Pancreas (tissue), 10 donors: ENCODE results near the gene STK33. TPM values are rescaled to one million over a fixed set of nuclear protein-coding genes. Genes with fewer than 3 reads are reported as not detected.

Experiments used
- ATAC-seq, 4 donors: fragments of 200-7000 bp; cut with Tn5 transposase; one replicate each; pipeline versions ENCODE4 v1.8.0 to v1.9.1; 2020; ENCODE audit warnings: mild to moderate bottlenecking in 4 of 4, moderate library complexity in 4 of 4
- DNase-seq, 6 donors: peaks; one replicate each; pipeline ENCODE4 v3.0.0-alpha.2; 2020
- FAIRE-seq: peaks from 2 replicates; lab custom pipeline; 2012; peaks lifted over from hg19 to GRCh38; lab: Jason Lieb, UNC
- H3K27ac ChIP-seq, 4 donors: fragments of 200-600 bp; sonication (generic); 1 replicate in 3 of 4; 2 replicates in 1 of 4; pipeline versions ENCODE4 v1.5.0 to v1.8.0; 2020
- H3K27me3 ChIP-seq, 4 donors: fragments of 200-600 bp; one replicate each; pipeline ENCODE4 v1.8.0; 2021
- H3K36me3 ChIP-seq, 3 donors: fragments of 200-600 bp; sonication (generic) in 1 of 3; one replicate each; pipeline versions ENCODE4 v1.5.0 to v1.8.0; 2020 to 2021
- H3K4me1 ChIP-seq, 3 donors: fragments of 200-600 bp; one replicate each; pipeline ENCODE4 v1.8.0; 2021
- H3K4me3 ChIP-seq, 4 donors: fragments of 200-600 bp; sonication (generic) in 2 of 4; one replicate each; pipeline versions ENCODE4 v1.5.0 to v1.8.0; 2020 to 2021
- H3K9me3 ChIP-seq, 4 donors: fragments of 200-600 bp; one replicate each; pipeline ENCODE4 v1.8.0; 2021
- WGBS, 2 donors: extraction: QIAGEN DNeasy Blood & Tissue Kit; methylation state at CpG; one replicate each; pipeline ENCODE4 v1.1.7; 2013; 5-methylcytosine and 5-hydroxymethylcytosine counted together
- intact Hi-C, 3 donors: fragments of 100-400 bp; cut with DNase I; formaldehyde crosslinking; loops; one replicate each; pipeline versions ENCODE4 v1.11.1 to v1.14.2; 2022
- polyA plus RNA-seq, 2 donors: library from polyadenylated mRNA; stranded (reverse); fragments of 200-250 nt; gene quantifications; one replicate each; pipeline ENCODE4 v1.2.3, GENCODE V29; 2013
- total RNA-seq, 6 donors: library from RNA; stranded (reverse); fragmentation: NEBNext Ultra II Directional in 4 of 6; extraction: Animal tissue kit (Norgen Biotek cat#: 25700) in 4 of 6; gene quantifications; one replicate each; pipeline versions ENCODE4 v1.2.1 to v1.2.4, GENCODE V29; 2021 to 2023
- TF ChIP-seq, protein P1 (sequence below), 4 donors: fragments of 200-600 bp; sonication (generic) in 3 of 4; IDR thresholded peaks; one replicate each; pipeline versions ENCODE4 v1.5.0 to v1.8.0; 2021; ENCODE audit warnings: antibody characterized with exemption in 4 of 4
- donor health status: healthy with polysubstance abuse.
- donor health status: DM: no; HTN: no; CAD: no; lungs with moderate emphysema.
- donor health status: DM: no; HTN: no; CAD: no.
- donor health status: control.
- donor health status: control.
- donor health status: Bipolar disorder and iron deficiency.
- donor health status: DM: yes; HTN: yes; CAD: no.
- donor health status: DM: no; HTN: no; CAD: no.
- donor health status: DM: no; HTN: no; CAD: no.
- donor health status: DM: yes; HTN: yes; CAD: no.

The STK33 gene
- total and polyA plus RNA-seq, 8 donors: 6.0 to 23.9 (median 7.2) TPM

DNA sequence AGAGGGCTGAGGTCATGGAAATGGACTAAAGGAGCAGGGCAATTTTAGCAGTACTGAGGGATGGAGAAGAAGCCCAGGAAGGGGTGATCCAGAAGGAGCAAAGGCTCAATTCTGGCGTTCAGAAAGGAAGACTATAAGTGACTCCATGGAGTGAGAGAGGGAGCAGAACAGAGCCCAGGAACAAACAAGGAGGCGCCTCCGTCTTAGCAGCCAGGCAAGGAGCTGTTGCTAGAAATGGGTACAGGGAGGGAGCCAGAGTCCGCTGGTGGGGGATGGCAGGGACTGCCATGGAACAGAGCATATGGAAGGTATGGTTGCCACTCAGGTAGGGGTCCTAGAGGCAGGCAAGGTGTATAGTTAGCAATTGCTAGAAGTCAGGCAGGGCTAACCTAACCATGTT is 20.5 kb upstream of the STK33 start:
- TF ChIP-seq, protein P1, sequence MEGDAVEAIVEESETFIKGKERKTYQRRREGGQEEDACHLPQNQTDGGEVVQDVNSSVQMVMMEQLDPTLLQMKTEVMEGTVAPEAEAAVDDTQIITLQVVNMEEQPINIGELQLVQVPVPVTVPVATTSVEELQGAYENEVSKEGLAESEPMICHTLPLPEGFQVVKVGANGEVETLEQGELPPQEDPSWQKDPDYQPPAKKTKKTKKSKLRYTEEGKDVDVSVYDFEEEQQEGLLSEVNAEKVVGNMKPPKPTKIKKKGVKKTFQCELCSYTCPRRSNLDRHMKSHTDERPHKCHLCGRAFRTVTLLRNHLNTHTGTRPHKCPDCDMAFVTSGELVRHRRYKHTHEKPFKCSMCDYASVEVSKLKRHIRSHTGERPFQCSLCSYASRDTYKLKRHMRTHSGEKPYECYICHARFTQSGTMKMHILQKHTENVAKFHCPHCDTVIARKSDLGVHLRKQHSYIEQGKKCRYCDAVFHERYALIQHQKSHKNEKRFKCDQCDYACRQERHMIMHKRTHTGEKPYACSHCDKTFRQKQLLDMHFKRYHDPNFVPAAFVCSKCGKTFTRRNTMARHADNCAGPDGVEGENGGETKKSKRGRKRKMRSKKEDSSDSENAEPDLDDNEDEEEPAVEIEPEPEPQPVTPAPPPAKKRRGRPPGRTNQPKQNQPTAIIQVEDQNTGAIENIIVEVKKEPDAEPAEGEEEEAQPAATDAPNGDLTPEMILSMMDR (IDR thresholded peaks at IDR 0.05): no peak
- no peak overlapping the region for H3K27ac ChIP-seq
- no peak for DNase-seq
- H3K36me3 ChIP-seq: peaks cover 0 to 11% (median 0%) of the 10 kb centered on the region in 3 donors
- no peak overlapping the region for H3K4me3 ChIP-seq
- no peaks in the 10 kb centered on the region for H3K9me3 ChIP-seq
- no peaks in the 10 kb centered on the region for H3K27me3 ChIP-seq
- no peak for FAIRE-seq
- H3K4me1 ChIP-seq: no peaks in the 10 kb centered on the region
- intact Hi-C loops: no loop called here
- 91 to 94% methylated on average over 4 of the region's 4 CpGs for WGBS, 2 donors
- ATAC-seq: no peak

- DNase-seq (no peak), ATAC-seq (no peak), FAIRE-seq (no peak)
- no peaks in the 10 kb centered on the region for H3K27me3 ChIP-seq
- peaks cover 0 to 11% (median 0%) of the 10 kb centered on the region in 3 donors for H3K36me3 ChIP-seq
- intact Hi-C loops: no loop called here
- WGBS, 2 donors: 96 to 97% methylated on average over 1 of the region's 1 CpG
- H3K4me1 ChIP-seq: no peaks in the 10 kb centered on the region
- no peak overlapping the region for H3K4me3 ChIP-seq
- TF ChIP-seq, protein P1 (IDR thresholded peaks at IDR 0.05): no peak
- no peak overlapping the region for H3K27ac ChIP-seq
- H3K9me3 ChIP-seq: no peaks in the 10 kb centered on the region
These were observed 19.0 kb upstream of the STK33 start for GRCh38 chr11:8613036-8613435.

DNA sequence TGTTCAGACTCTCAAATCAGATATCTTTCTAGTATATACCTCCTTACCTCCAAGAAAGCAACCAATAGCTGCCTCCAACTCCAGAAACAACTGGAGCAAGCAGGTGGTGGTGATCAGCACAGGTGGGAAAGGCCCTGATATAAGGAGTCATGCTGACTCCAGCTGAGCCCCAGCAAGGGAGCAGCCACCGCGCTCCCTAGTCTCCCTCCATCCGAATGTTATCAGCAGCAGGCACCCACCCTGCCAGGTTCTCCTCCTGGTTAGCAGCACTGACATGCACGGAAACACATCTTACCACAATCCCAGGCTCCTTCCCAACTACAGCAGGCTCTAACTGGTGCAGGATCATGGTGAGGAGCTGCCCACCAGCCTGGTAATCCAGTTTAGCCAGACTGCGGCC is 18.5 kb upstream of the STK33 start:
- FAIRE-seq (no peak), DNase-seq (no peak), ATAC-seq (no peak)
- Histone ChIP-seq H3K36me3 (peaks cover 0 to 6% (median 0%) of the 10 kb centered on the region in 3 donors), H3K4me3 (no peak overlapping the region), H3K27me3 (no peaks in the 10 kb centered on the region), H3K27ac (no peak overlapping the region), H3K4me1 (no peaks in the 10 kb centered on the region), H3K9me3 (no peaks in the 10 kb centered on the region)
- 88 to 89% methylated on average over 5 of the region's 5 CpGs for WGBS, 2 donors
- intact Hi-C loops: no loop called here
- TF ChIP-seq, protein P1 (IDR thresholded peaks at IDR 0.05): no peak

GRCh38 chr11:8610532-8611116 is 16.6 kb upstream of the STK33 start:
- Histone ChIP-seq H3K36me3 (no peaks in the 10 kb centered on the region), H3K27ac (no peak overlapping the region), H3K4me3 (no peak overlapping the region), H3K4me1 (no peaks in the 10 kb centered on the region), H3K9me3 (no peaks in the 10 kb centered on the region), H3K27me3 (no peaks in the 10 kb centered on the region)
- FAIRE-seq (no peak), DNase-seq (no peak), ATAC-seq (peak in 3 of 4 donors; percentile 26 to 80 (median 67))
- TF ChIP-seq, protein P1 (IDR thresholded peaks at IDR 0.05): no peak
- intact Hi-C loops: no loop called here
- 57 to 60% methylated on average over 7 of the region's 7 CpGs for WGBS, 2 donors

DNA sequence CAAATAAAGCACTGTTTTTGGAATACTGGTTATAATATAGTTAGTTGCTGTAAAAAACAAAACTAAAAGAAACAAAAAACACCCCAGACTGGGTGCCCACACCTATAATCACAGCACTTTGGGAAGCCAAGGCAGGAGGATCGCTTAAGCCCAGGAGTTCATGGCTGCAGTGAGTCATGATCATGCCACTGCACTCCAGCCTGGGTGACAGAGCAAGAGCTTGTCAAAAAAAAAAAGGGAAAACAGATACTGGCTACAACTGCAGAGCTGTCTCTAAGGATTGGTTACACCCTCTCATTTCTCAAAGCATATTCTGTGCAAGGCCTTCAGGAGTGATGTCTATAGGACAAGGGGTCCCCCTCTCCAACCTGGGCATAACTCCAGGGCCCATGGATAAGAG is 14.6 kb upstream of the STK33 start:
- TF ChIP-seq, protein P1 (IDR thresholded peaks at IDR 0.05): no peak
- no peaks in the 10 kb centered on the region for H3K9me3 ChIP-seq
- H3K36me3 ChIP-seq: no peaks in the 10 kb centered on the region
- peaks cover 0 to 2% (median 0%) of the 10 kb centered on the region in 3 donors for H3K4me1 ChIP-seq
- no peak overlapping the region for H3K4me3 ChIP-seq
- ATAC-seq (no peak), DNase-seq (no peak), FAIRE-seq (no peak)
- H3K27me3 ChIP-seq: no peaks in the 10 kb centered on the region
- intact Hi-C loops: no loop called here
- WGBS, 2 donors: 84 to 92% methylated on average over 1 of the region's 1 CpG
- H3K27ac ChIP-seq: no peak overlapping the region
